CD1c-positive myeloid dendritic cell (primary cell): ENCODE measurements around the gene LCN10.

ENCODE experiments used
- DNase-seq: peaks from one replicate; pipeline ENCODE4 v3.0.0-alpha.2; 2016; ENCODE audit errors: extremely low spot score

The LCN10 gene

GRCh38 chr9:136754626-136755301 lies 12.0 kb upstream of the LCN10 start:
- DNase-seq, result no peak

DNA sequence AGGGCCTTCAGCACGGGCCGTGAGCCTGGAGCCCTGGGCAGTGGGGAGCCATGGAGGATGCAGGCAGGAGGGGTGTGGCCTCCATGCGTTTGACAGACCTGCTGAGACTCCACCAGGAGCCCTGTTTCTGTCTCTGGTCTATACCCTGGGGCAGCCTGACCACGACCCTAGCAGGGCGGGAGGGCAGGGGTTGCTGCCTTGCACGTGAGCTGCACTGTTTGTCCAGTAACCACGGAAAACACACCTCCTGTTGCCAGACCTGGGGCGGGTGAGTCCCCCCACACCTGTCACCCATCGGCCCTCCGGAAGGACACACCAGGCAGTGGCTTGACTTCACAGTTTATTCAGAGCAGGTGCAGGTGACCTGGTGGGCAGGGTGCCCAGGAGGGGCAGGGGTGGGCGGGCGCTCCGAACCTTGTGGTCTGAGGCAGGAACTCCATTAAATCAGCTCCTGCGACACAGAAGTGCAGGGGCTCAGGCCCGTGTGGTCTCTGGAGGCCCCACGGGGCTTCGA lies 11.4 kb upstream of the LCN10 start:
- DNase-seq, result no peak

GRCh38 chr9:136753371-136754058 lies 10.8 kb upstream of the LCN10 start:
- no peak for DNase-seq

DNA sequence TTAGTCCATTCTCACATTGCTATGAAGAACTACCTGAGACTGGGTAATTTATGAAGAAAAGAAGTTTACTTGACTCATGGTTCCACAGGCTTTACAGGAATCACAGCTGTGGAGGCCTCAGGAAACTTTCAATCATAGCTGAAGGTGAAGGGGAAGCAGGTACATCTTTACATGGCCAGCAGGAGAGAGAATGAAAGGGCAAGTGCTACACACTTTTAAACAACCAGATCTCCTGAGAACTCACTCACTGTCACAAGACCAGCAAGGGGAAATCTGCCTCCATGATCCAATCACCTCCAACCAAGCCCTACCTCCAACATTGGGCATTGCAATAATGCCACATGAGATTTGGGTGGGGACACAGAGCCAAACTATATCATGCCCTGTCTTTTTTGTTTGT lies 9.1 kb upstream of the LCN10 start:
- DNase-seq, result no peak

- no peak for DNase-seq
Measured at GRCh38 chr9:136751244-136751643, 8.5 kb upstream of the LCN10 start.

DNA sequence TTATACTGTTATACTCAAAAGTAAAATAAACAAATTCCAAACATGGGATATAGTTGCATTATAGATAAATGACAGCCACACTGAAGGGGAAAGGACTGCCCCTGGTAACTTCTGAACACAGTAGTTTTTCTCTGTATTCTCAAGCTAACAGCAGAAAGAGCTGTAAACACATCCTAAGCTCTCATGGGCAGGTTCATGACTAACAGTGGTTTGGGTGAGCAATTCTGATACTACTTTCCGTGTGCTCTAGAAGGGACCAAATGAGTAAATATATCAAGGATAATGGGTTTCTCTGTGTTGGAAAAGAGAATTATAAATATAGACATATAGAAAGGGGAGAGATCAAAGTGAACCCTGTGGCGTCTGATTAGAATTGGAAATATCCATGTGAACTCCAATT lies 7.8 kb upstream of the LCN10 start:
- no peak for DNase-seq

- DNase-seq, result no peak
Measured at GRCh38 chr9:136748666-136749611, 6.2 kb upstream of the LCN10 start.

DNA sequence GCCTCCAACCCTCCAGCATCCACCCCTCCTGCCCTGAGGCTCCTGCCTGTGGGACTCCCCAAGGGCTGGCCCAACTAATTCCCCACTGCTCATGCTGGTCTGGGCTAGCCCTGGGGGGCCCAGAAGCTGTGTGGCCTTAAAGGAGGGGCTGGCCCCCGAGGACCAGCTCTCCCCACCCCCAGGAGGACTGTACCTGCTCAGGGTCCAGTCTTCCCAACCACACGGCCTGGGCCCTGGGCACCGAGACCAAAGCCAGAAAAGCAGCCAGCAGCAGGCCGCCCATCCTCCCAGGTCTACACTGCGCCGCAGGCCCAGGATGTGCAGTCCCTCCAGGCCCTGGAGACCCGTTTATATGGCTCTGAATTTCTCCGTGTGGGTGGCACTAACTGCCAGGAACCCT lies 5.5 kb upstream of the LCN10 start, which contains the start of gene LCN6:
LCN6 (minus strand) TSS at position 325 of the 400 bp plus-strand sequence; CDS start at position 283, 42 bp downstream.
- no peak for DNase-seq

DNA sequence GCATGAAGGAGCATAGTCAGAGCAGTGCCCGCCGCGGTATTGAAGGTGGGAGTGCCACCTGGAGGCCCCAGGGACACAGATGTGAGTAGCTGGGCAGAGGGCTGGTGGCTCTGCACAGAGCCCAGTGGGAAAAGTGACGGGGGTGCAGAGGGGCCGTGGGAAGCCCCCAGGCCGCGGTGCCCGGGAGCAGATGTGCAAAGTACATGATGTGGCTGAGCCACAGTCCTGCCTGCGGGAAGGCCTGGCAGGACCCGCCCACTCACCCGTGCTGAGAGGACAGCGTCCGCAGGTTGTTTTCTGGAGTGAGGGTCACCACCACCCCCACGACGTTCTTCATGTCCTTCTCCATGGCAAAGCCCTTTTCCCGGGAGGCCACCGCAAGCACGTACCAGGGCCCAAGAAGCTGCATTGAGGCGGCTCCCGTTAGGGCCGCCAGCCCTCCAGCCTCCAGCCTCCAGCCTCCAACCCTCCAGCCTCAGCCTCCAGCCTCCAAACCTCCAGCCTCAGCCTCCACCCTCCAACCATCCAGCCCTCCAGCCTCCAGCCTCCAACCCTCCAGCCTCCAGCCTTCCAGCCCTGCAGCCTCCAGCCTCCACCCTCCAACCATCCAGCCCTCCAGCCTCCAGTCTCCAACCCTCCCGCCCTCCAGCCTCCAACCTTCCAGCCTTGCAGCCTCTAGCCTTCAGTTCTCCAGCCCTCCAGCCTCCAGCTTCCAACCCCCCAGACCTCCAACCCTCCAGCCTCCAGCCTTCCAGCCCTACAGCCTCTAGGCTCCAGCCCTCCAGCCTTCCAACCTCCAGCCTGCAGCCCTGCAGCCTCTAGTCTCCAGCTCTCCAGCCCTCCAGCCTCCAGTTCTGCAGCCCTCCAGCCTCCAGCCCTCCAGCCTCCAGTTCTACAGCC lies 4.7 kb upstream of the LCN10 start:
- no peak for DNase-seq

DNA sequence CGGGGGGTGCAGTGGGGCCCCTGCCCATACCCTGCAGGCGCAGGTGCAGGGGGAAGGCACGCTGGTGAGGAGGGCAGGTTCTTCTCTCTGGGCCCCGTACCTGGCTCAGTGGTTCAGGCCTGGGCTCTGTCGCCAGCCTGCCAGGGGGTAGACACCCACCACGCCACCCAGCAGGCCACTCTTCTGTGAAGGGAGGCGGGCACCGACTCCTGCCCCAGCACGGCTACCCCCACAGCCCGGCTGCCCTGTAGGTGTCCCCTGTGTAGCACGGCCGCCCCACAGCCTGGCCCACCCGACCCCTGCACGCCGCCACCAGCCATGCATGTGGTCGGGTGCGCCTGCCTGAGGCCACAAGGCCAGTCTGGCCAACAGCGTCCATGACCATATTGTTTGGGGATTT lies 3.9 kb upstream of the LCN10 start:
- DNase-seq, result no peak

DNA sequence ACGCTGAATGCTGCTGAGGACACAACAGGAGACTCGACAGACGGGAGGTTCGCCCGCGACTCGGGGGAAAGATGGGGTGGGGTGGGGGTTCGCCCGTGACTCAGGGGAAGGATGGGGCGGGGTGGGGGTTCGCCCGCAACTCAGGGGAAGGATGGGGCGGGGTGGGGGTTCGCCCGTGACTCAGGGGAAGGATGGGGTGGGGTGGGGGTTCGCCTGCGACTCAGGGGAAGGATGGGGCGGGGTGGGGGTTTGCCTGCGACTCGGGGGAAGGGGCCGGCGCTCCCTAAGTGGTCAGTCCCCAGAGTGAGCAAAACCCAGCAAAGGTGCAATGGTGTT lies 3.4 kb upstream of the LCN10 start:
- no peak for DNase-seq

- no peak for DNase-seq
Measured at GRCh38 chr9:136745389-136746154, 2.8 kb upstream of the LCN10 start.

GRCh38 chr9:136744773-136745172 lies 2.0 kb upstream of the LCN10 start:
- no peak for DNase-seq

DNA sequence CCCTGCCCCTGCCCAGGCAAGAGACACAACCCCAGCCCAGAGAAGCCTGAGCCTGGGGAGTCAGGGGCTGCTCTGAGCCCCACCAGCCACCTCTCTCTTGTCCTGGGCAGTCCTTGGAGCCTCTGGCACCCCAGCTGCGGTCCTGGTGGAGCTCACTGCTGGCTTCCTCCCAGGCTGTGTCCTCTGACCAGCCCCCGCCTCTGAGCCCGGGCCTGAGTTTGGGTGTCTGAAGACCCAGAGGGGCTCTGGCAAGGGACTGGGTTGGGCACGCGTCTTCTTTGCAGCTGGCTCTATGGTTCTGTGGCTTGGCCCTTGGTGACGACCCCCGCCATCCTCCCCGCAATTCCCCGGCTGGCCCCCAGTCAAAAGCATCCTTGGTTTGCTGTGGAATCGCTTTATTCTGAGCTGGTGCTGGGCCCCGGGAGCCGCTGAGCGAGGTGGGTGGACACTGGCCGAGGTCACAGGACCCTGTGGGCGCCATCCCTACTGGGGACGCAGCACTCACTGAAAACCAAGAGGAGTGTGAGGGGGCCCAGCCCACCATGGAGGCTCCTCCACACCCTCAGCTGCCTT lies 985 bp upstream of the LCN10 start:
- DNase-seq, result no peak

- peak; percentile 38 for DNase-seq
Measured at GRCh38 chr9:136741883-136742571, 713 bp downstream of the LCN10 start.

DNA sequence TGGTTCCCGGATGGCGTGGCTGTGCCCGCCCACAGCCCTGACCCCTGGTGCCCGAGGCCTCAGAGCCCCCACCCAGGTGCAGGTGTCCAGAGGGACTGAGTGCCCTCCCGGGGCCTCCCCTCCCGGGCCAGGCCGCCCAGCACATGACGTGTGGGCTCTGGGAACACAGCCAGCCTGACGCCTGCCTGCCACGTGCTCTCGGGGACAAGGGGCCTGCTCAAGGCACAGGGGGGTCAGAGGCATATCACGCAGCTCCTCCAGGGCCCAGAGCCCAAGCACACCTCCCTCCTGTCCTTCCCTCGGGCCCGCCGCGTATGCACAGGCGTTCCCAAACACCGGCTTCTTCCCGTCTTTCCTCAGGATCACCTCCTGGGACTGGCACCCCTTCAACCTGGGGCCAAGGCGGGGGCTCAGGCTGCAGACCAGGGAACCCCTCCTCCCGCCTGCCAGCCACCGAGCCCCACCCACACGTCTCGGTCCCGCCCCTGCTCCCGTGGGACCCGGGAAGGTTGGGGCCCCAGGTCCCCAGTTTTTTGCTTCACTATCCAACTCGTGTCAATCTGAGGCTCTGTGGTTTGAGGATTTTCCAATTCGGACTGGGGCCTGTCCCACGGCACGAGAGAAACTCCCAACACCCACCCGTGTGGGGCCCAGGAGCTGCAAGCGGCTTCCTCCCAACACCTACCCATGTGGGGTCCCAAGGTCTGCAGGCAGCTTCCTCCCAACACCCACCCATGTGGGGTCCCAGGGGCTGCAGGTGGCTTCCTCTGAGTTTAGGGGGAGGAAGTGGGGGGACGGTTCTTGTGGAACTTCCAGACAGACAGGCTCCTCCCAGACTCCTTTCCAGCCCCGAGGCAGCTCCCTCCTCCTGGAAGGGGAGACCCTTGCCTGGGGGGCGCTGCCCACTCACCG lies 1.5 kb downstream of the LCN10 start:
- DNase-seq, result no peak

DNA sequence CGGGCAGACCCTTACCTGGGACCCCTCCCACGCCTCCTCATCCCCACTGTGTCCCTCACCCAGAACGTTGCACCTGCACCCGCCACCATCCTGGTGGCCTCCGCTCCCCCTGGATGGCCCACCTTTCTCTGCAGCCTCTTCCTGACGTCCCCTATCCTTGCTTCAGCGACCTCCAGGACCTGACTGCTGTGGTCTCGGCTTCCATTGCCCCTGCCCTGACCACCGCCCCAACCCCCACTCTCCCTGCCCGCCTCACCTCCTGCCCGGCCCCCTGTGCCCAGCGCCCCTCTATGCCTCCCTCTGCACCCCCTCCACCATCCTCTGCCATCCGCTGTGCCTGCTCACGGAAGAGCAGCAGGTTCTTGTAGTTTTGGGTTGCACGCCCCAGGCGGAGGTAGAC lies 2.2 kb downstream of the LCN10 start:
- no peak for DNase-seq

DNA sequence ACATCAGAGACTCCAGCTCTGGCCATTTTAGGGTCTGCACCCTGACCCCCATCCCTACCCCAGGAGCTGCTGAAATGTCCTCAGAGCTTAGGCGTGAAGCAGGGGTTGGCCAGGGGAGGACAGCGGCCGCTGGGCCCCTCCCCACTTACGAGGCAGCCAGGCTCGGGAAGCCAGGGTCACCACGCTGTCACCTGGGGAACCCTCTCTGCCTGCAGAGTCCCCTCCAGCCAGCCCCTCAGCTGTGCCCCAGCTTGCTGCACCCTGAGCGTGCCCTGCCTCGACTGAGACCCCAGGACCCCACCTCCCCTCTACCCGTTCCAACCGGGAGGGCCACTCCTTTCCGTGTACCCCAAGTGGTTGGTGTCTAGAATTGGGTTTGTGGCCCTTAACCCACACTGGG lies 2.7 kb downstream of the LCN10 start:
- no peak for DNase-seq

DNA sequence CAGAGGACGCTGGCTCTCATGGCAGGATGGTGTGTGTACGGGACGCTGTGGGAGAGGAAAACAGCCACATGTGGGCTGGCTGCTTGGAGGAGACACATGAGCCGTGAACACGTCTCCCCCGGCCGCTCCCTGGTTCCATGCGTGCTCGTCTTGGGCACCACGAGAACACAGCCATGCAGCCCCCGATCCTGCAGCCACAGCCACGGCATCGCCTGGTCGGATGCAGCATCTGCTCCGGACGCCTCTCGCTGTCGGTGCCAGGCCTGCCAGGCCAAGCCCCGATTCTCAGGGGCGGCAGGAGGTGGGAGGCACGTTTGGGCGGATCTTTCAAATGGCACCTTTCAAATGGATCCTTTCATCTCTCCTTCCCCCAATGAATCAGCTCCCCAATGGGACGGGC lies 3.2 kb downstream of the LCN10 start:
- no peak for DNase-seq
